Peyer's patch (tissue), 4 donors: ENCODE measurements around the gene CAMSAP3.

ENCODE experiments used
- CTCF ChIP-seq, 6 experiments: fragments of 450-650 bp in 4 of 6; fragments of 200-600 bp in 2 of 6; sonication (generic) in 1 of 6; IDR thresholded peaks; one replicate each; pipeline ENCODE4 v1.5.1; 2017 to 2019; ENCODE audit warnings: antibody characterized with exemption in 6 of 6, mild to moderate bottlenecking in 3 of 6, moderate library complexity in 1 of 6
- POLR2A ChIP-seq, 2 donors: fragments of 450-650 bp; IDR thresholded peaks; one replicate each; pipeline ENCODE4 v1.5.1; 2017; ENCODE audit warnings: antibody characterized with exemption in 2 of 2, mild to moderate bottlenecking in 2 of 2, moderate library complexity in 2 of 2

GRCh38 chr19:7550169-7550770 is 45.4 kb upstream of the CAMSAP3 start:
- TF ChIP-seq CTCF (IDR thresholded peaks at IDR 0.05) (no peak), POLR2A (IDR thresholded peaks at IDR 0.05) (no peak)
